Measurements from ENCODE around the gene ARID3C. TPM values are rescaled to one million over a fixed set of nuclear protein-coding genes. Genes with fewer than 3 reads are reported as not detected.

ARID3C gene
- total RNA-seq, 2 experiments from 2014 or later: 0.66 to 0.76 TPM

DNA sequence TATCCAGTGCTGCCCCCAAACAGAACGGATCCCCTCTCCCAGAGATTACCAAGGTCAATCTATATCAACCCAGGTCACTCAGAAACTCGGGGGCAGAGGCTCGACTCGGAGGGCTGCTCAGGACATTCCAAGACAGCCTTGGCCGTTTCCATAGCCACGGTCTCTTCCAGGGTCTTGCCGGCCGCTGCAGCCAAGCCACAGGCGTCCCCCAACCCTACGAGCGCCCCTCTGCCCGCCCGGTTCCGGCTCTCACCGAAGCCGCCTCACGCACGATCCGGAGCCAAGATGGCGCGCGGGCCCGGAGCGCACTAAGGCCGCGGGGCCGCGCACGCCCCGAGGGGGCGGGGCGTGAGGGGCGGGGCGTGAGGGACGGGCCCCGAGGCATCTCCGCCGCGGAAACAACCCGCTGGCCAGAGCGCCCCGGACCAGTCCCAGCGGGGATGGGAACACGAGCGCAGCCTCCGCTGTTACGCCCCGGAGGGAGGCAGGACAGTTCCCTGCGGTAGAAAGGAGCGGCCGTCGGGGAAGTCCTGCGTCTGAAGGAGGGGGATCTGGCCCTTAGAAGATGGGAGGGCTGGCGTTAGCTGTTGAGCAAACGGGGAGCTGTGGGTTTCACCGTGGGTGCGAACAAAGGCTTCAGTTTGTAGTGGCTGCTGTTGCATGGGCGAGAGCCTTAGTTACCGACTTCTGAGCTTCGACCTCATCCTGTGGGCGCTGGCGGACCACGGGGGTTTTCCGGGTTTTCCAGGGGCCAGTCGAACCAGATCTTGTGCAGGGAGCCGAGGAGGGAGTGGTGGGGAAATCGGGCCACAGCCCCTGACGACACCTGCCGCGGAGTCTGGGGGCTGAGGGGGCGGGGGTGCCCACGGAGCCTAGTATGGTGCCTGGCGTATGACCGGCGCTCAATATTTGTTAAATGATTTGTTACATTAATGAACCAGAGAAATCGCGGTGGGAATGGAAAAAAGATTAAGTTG, 16.8 kb downstream of the ARID3C start, which contains the start of gene RPP25L:
Gene RPP25L (minus strand): TSS at position 287 of the 977 bp plus-strand sequence. CDS start 801 bp downstream, outside the sequence.
- CTCF ChIA-PET: interaction anchor here (0.7 to 2.7 kb wide), 8 partner anchors 8 to 1130 kb away, joined by 3 to 26 read pairs (median 6); partner anchors contain the start of genes DCTN3 and SIGMAR1
- intact Hi-C loops (cut with DNase I, micrococcal nuclease): loop anchor here (1.0 to 10.0 kb wide), 14 partner anchors 8 to 563 kb away; partner anchors contain the start of genes DCTN3 (in 2 of the 2), DNAI1 (in 2 of the 2), FAM219A (in 2 of the 2) and DNAJB5 (in 1 of the 2)

GRCh38 chr9:34611251-34611810, 17.5 kb downstream of the ARID3C start:
- Mint-ChIP-seq H3K4me3 (peak overlapping the region; percentile 86), H3K9me3 (ENCODE audit: low read depth) (no peaks in the 10 kb centered on the region), H3K4me1 (peaks cover 16% of the 10 kb centered on the region), H3K27me3 (no peaks in the 10 kb centered on the region), H3K27ac (peak overlapping the region; percentile 93), H3K36me3 (ENCODE audit: low read depth) (peaks cover 19% of the 10 kb centered on the region)
- intact Hi-C loops (cut with DNase I, micrococcal nuclease): loop anchor here (5.0 to 10.0 kb wide), 3 partner anchors 36 to 437 kb away; partner anchors contain the start of genes GALT (in 1 of the 2) and UBAP1 (in 1 of the 2)
- no peak for DNase-seq
- CTCF ChIA-PET: interaction anchor here (1.0 to 2.7 kb wide), 5 partner anchors 20 to 91 kb away, joined by 3 to 26 read pairs (median 8); partner anchors contain the start of gene SIGMAR1
- ATAC-seq: peak; percentile 20
- POLR2A ChIA-PET: interaction anchor here (0.7 kb wide), 1 partner anchor 26 kb away, joined by 3 read pairs; no protein-coding TSS in a partner anchor

More for the DNA sequence above, 16.8 kb downstream of the ARID3C start, which contains the start of gene RPP25L:
- Mint-ChIP-seq H3K4me1 (peaks cover 16% of the 10 kb centered on the region), H3K36me3 (ENCODE audit: low read depth) (peaks cover 19% of the 10 kb centered on the region), H3K4me3 (peak within 1 kb of the TSS; percentile 86), H3K27me3 (no peaks in the 10 kb centered on the region), H3K27ac (peak within 1 kb of the TSS; percentile 93), H3K9me3 (ENCODE audit: low read depth) (no peaks in the 10 kb centered on the region)
- DNase-seq (peak; percentile 91), ATAC-seq (peak; percentile 97)
- POLR2A ChIA-PET: interaction anchor here (1.0 kb wide), 2 partner anchors 8 to 34 kb away, joined by 3 read pairs; partner anchors contain the start of gene DCTN3

DNA sequence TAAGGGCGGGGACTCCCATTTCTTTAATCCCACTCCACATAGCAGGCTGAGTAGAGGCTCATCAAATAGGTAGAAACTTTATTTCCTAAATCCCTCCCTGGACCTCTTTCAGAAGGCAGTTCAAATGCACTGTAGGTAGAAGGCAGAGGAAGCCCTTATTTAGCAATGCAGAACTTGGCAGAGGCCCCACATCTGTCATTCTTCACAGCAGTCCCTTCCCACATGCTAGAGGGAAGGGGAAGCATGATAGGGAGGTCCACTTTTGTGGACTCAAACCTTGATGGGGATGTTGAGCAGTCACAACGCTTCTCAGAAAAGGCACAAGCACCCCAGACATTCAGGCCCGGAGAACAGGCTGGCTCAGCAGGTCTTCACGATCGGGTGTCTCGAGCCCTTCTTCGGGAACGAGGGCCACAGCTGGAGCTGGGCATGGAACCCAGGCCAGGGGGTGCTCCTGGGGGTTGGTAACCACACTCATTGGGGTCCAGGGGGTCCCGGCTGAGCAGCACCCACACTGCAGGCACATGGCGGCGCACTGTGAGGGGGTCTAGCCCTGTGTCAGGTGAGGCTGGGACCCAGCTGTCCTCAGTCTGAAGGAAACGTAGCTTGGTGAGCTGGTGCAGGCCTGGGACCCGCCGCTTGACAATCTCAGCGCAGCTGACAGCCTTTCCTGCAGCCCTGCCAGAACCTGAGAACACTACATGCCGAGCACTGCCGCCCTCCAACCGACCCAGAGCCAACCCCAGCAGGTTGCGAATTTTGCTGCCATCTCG, 18.2 kb downstream of the ARID3C start:
- H3K27me3 Mint-ChIP-seq: no peaks in the 10 kb centered on the region
- H3K4me3 Mint-ChIP-seq: peak overlapping the region; percentile 86
- POLR2A ChIA-PET: interaction anchor here (0.7 kb wide), 1 partner anchor 26 kb away, joined by 3 read pairs; no protein-coding TSS in a partner anchor
- H3K4me1 Mint-ChIP-seq: peaks cover 16% of the 10 kb centered on the region
- intact Hi-C loops (cut with DNase I, micrococcal nuclease): loop anchor here (5.0 to 10.0 kb wide), 3 partner anchors 37 to 436 kb away; partner anchors contain the start of genes GALT (in 1 of the 2) and UBAP1 (in 1 of the 2)
- no peak for ATAC-seq
- DNase-seq: no peak
- no peak overlapping the region for H3K27ac Mint-ChIP-seq
- no peaks in the 10 kb centered on the region for H3K9me3 Mint-ChIP-seq (ENCODE audit: low read depth)
- CTCF ChIA-PET: interaction anchor here (1.0 to 2.6 kb wide), 4 partner anchors 20 to 27 kb away, joined by 3 to 26 read pairs (median 6); partner anchors contain the start of gene SIGMAR1
- peaks cover 19% of the 10 kb centered on the region for H3K36me3 Mint-ChIP-seq (ENCODE audit: low read depth)

DNA sequence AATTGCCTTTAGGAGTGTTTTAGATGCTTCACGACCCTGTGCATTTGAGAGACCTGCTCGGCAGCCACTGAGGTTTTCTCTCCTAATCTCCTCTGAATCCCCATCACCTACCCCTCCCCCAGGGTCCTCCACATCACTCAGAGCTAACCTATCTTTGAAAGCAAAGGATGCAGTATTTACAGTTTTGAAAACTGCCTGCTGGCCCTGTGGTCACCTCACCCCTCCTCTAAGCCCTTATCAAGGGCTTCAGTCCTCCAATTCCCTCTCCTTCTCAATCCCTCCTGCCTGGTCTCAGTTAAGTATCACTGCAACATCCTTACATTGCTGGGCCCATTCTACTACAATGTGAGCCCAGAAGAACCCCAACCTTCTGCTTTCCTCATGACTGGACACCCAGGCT, 21.5 kb downstream of the ARID3C start:
- Mint-ChIP-seq H3K27ac (no peak overlapping the region), H3K9me3 (ENCODE audit: low read depth) (no peaks in the 10 kb centered on the region), H3K27me3 (peaks cover 2% of the 10 kb centered on the region), H3K36me3 (ENCODE audit: low read depth) (peaks cover 14% of the 10 kb centered on the region), H3K4me1 (peaks cover 12% of the 10 kb centered on the region), H3K4me3 (no peak overlapping the region)
- POLR2A ChIA-PET: no interaction called here
- no peak for DNase-seq
- intact Hi-C loops (cut with DNase I, micrococcal nuclease): loop anchor here in 1 of 2 experiments (2.0 kb wide), 1 partner anchor 15 kb away; no protein-coding TSS in a partner anchor
- no peak for ATAC-seq
- CTCF ChIA-PET: interaction anchor here (0.5 to 1.3 kb wide), 8 partner anchors 10 to 1192 kb away, joined by 3 to 4 read pairs (median 3); partner anchors contain the start of gene SIGMAR1

- Mint-ChIP-seq H3K27me3 (peaks cover 2% of the 10 kb centered on the region), H3K4me1 (peaks cover 12% of the 10 kb centered on the region), H3K36me3 (ENCODE audit: low read depth) (peaks cover 14% of the 10 kb centered on the region), H3K9me3 (ENCODE audit: low read depth) (no peaks in the 10 kb centered on the region), H3K27ac (no peak overlapping the region), H3K4me3 (no peak overlapping the region)
- intact Hi-C loops (cut with DNase I, micrococcal nuclease): loop anchor here in 1 of 2 experiments (2.0 kb wide), 1 partner anchor 14 kb away; no protein-coding TSS in a partner anchor
- POLR2A ChIA-PET: no interaction called here
- no peak for DNase-seq
- CTCF ChIA-PET: interaction anchor here (0.6 to 1.4 kb wide), 12 partner anchors 10 to 1191 kb away, joined by 3 to 4 read pairs (median 3); partner anchors contain the start of gene SIGMAR1
- ATAC-seq: no peak
Observed at GRCh38 chr9:34606905-34607304, 22.0 kb downstream of the ARID3C start.

DNA sequence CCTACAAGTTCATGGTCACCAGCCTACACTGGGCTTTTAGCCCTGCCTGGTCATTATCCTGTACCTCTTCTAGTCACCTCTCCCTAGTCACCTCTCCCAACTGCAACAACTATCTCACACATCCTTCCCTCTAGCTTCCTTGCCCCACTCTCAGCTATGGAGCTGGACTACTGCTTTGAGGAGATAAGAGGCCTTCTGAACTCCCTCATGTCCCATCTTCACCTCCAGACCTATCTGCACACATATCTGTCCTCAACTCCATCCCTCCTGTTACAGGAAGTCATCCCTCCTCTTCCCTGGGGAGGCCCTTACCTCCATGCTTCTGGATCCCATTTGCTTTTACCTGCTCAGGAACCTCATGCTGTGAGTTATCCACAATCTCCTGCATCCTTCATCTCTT, 22.7 kb downstream of the ARID3C start:
- CTCF ChIA-PET: interaction anchor here (0.7 to 1.4 kb wide), 11 partner anchors 12 to 1187 kb away, joined by 3 to 4 read pairs (median 3); partner anchors contain the start of gene SIGMAR1
- POLR2A ChIA-PET: interaction anchor here (0.7 kb wide), 1 partner anchor 14 kb away, joined by 3 read pairs; the partner anchor contains the start of gene DCTN3
- intact Hi-C loops (cut with DNase I, micrococcal nuclease): loop anchor here in 1 of 2 experiments (2.0 kb wide), 1 partner anchor 13 kb away; no protein-coding TSS in a partner anchor
- Mint-ChIP-seq H3K9me3 (ENCODE audit: low read depth) (no peaks in the 10 kb centered on the region), H3K27ac (no peak overlapping the region), H3K36me3 (ENCODE audit: low read depth) (peaks cover 11% of the 10 kb centered on the region), H3K4me3 (no peak overlapping the region), H3K27me3 (peaks cover 2% of the 10 kb centered on the region), H3K4me1 (peaks cover 10% of the 10 kb centered on the region)
- DNase-seq (no peak), ATAC-seq (no peak)

GRCh38 chr9:34603610-34604231, 25.1 kb downstream of the ARID3C start:
- DNase-seq: peak; percentile 87
- Mint-ChIP-seq H3K4me1 (no peaks in the 10 kb centered on the region), H3K27me3 (peaks cover 2% of the 10 kb centered on the region), H3K36me3 (ENCODE audit: low read depth) (no peaks in the 10 kb centered on the region), H3K9me3 (ENCODE audit: low read depth) (no peaks in the 10 kb centered on the region), H3K27ac (no peak overlapping the region), H3K4me3 (no peak overlapping the region)
- ChIA-PET POLR2A (no interaction called here), CTCF (interaction anchor here (0.6 to 3.1 kb wide), 24 partner anchors 8 to 237 kb away, joined by 3 to 10 read pairs (median 4); partner anchors contain the start of genes DCTN3 and GALT)
- intact Hi-C loops (cut with DNase I, micrococcal nuclease): loop anchor here (1.0 to 5.0 kb wide), 4 partner anchors 55 to 199 kb away; no protein-coding TSS in a partner anchor
- ATAC-seq: peak; percentile 95

DNA sequence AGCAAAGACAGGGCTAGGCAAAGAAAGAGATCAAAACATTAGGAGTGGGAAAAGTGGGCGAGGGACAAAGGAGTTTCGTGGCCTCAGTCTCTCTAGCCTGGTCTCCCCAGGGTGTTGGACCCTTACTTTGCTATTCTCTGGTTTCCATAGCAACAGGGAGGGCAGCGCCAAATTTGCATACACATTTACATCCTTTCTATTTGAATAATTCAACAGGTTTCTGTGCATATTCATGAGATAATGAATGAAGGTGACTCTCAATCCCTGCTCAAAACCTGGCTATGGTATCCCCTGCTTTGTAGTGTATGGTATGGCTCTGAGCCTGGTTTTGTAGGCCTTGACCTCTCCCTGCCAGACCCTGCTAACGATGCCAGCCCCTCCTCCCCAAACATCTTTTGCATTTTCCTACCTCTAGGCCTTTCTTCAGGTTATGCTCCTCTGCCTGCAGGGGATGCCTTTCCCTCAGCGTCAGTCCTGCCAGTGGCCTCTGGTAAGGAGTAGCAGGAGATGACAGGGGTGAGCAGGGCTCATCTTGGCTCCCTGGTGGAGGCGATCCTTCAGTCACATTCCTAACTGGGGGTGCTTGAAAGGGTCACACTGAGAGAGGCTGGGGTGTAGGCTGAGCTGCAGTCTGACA, 26.8 kb downstream of the ARID3C start:
- Mint-ChIP-seq H3K4me1 (no peaks in the 10 kb centered on the region), H3K4me3 (no peak overlapping the region), H3K9me3 (ENCODE audit: low read depth) (no peaks in the 10 kb centered on the region), H3K27me3 (peaks cover 2% of the 10 kb centered on the region), H3K36me3 (ENCODE audit: low read depth) (no peaks in the 10 kb centered on the region), H3K27ac (no peak overlapping the region)
- ATAC-seq (no peak), DNase-seq (no peak)
- ChIA-PET POLR2A (no interaction called here), CTCF (interaction anchor here (0.8 to 3.1 kb wide), 6 partner anchors 10 to 233 kb away, joined by 3 to 10 read pairs (median 4); partner anchors contain the start of gene GALT)
- intact Hi-C loops (cut with DNase I, micrococcal nuclease): loop anchor here in 1 of 2 experiments (5.0 kb wide), 1 partner anchor 100 kb away; no protein-coding TSS in a partner anchor

DNA sequence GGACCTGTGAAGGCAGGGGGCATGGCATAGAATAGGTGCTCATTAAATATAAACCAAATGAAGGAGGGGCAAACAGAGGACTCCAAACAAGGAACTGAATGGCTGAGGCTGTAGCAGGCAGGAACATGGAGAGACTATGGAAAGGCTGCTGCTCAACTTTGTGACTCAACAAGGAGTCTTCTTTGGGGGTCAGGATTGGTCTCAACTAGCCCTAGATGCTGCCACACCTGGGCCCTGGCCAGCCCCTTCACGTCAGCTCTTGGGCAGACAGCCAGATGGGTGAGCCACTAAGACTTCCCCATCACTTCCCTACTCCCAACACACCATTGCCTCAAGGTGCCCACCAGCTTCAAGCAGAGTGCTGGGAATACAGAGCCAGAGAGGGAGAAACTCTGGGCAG, 28.0 kb downstream of the ARID3C start:
- no peaks in the 10 kb centered on the region for H3K9me3 Mint-ChIP-seq (ENCODE audit: low read depth)
- ATAC-seq: no peak
- POLR2A ChIA-PET: no interaction called here
- H3K4me3 Mint-ChIP-seq: no peak overlapping the region
- H3K27me3 Mint-ChIP-seq: peaks cover 9% of the 10 kb centered on the region
- H3K27ac Mint-ChIP-seq: no peak overlapping the region
- CTCF ChIA-PET: interaction anchor here (0.7 to 1.7 kb wide), 3 partner anchors 69 to 197 kb away, joined by 3 to 4 read pairs (median 4); no protein-coding TSS in a partner anchor
- DNase-seq: no peak
- intact Hi-C loops (cut with DNase I, micrococcal nuclease): loop anchor here in 1 of 2 experiments (5.0 kb wide), 1 partner anchor 99 kb away; no protein-coding TSS in a partner anchor
- H3K4me1 Mint-ChIP-seq: no peaks in the 10 kb centered on the region
- no peaks in the 10 kb centered on the region for H3K36me3 Mint-ChIP-seq (ENCODE audit: low read depth)
